HG03354 (cell line): ENCODE data around the gene ITCH.
"Not testable (repeated sequence)": the region's sequence is repeated elsewhere in the genome, so short reads cannot be mapped to it uniquely, and the experiment has no call there.

Experiments used
- ATAC-seq: cut with Tn5 transposase; IDR thresholded peaks from one replicate; pipeline ENCODE4 v1.9.1; 2021; ENCODE audit warnings: mild to moderate bottlenecking; ENCODE audit not compliant: unreplicated experiment, poor library complexity, severe bottlenecking

ITCH gene

GRCh38 chr20:34491932-34492509 is 128.9 kb downstream of the ITCH start:
- no peak for ATAC-seq

- no peak for ATAC-seq
Observed at GRCh38 chr20:34493646-34494045, 130.6 kb downstream of the ITCH start.

GRCh38 chr20:34495307-34495706 is 132.2 kb downstream of the ITCH start:
- ATAC-seq: no peak

GRCh38 chr20:34495916-34496315 is 132.8 kb downstream of the ITCH start:
- ATAC-seq: no peak

GRCh38 chr20:34497596-34497995 is 134.5 kb downstream of the ITCH start:
- not testable (repeated sequence) for ATAC-seq

- no peak for ATAC-seq
Observed at GRCh38 chr20:34500823-34501222, 137.8 kb downstream of the ITCH start.

- ATAC-seq: no peak
Observed at GRCh38 chr20:34506480-34506879, 143.4 kb downstream of the ITCH start.

- no peak for ATAC-seq
Observed at GRCh38 chr20:34507702-34508413, 144.8 kb downstream of the ITCH start.

GRCh38 chr20:34510575-34510974 is 147.5 kb downstream of the ITCH start:
- ATAC-seq: no peak

GRCh38 chr20:34511891-34512265 is 148.8 kb downstream of the ITCH start:
- ATAC-seq: no peak

- no peak for ATAC-seq
Observed at GRCh38 chr20:34512266-34512954, 149.3 kb downstream of the ITCH start.

- no peak for ATAC-seq
Observed at GRCh38 chr20:34512955-34513419, 149.9 kb downstream of the ITCH start.

- ATAC-seq: not testable (repeated sequence)
Observed at GRCh38 chr20:34514034-34514433, 151.0 kb downstream of the ITCH start.

GRCh38 chr20:34514897-34515483 is 151.9 kb downstream of the ITCH start:
- ATAC-seq: no peak

GRCh38 chr20:34515484-34516246 is 152.6 kb downstream of the ITCH start:
- peak; percentile 58 for ATAC-seq

- peak; percentile 75 for ATAC-seq
Observed at GRCh38 chr20:34516247-34517113, 153.4 kb downstream of the ITCH start, which contains the start of gene DYNLRB1. DYNLRB1 (plus strand) TSS chr20:34516422; CDS start chr20:34516459, 37 bp downstream.

- no peak for ATAC-seq
Observed at GRCh38 chr20:34517114-34517505, 154.0 kb downstream of the ITCH start.

- ATAC-seq: not testable (repeated sequence)
Observed at GRCh38 chr20:34518863-34519262, 155.8 kb downstream of the ITCH start.

GRCh38 chr20:34519841-34520240 is 156.8 kb downstream of the ITCH start:
- not testable (repeated sequence) for ATAC-seq
